Cardiac fibroblast (primary cell): ENCODE results near the gene EMILIN1.

Experiments used
- DNase-seq, 2 donors: peaks; one replicate each; pipeline versions ENCODE4 v3.0.0 to v3.0.0-alpha.2; 2010; ENCODE audit warnings: low read depth in 2 of 2
- H3K4me3 ChIP-seq, 2 donors: replicated peaks in 1 of 2; 1 replicate in 1 of 2; 2 replicates in 1 of 2; pipeline ENCODE4 v1.5.1; 2011; ENCODE audit warnings: low read depth in 2 of 2, low read length in 2 of 2, mild to moderate bottlenecking in 2 of 2, moderate library complexity in 1 of 2
- CTCF ChIP-seq: IDR thresholded peaks from one replicate; pipeline ENCODE4 v1.5.1; 2011; ENCODE audit warnings: low read depth, mild to moderate bottlenecking, low read length, inconsistent platforms

EMILIN1 gene

GRCh38 chr2:27069436-27069835, 9.0 kb upstream of the EMILIN1 start:
- peak overlapping the region; percentile 96 to 100 for H3K4me3 ChIP-seq
- TF ChIP-seq CTCF, result no peak
- no peak for DNase-seq

- DNase-seq, result no peak
- peak overlapping the region; percentile 96 to 100 for H3K4me3 ChIP-seq
- TF ChIP-seq CTCF, result no peak
These were observed 8.3 kb upstream of the EMILIN1 start for GRCh38 chr2:27069961-27070618.

GRCh38 chr2:27070653-27071276, 7.7 kb upstream of the EMILIN1 start:
- peak overlapping the region; percentile 96 to 100 for H3K4me3 ChIP-seq
- no peak for DNase-seq
- TF ChIP-seq CTCF, result no peak

GRCh38 chr2:27071277-27071989, 7.0 kb upstream of the EMILIN1 start, which contains the start of gene OST4:
TSS of gene OST4 (minus strand) at chr2:27071654.
- peak; percentile 92 to 95 for DNase-seq
- peak within 1 kb of the TSS; percentile 96 to 100 for H3K4me3 ChIP-seq
- no peak for TF ChIP-seq CTCF

GRCh38 chr2:27071990-27072830, 6.2 kb upstream of the EMILIN1 start:
- peak overlapping the region; percentile 54 to 57 for H3K4me3 ChIP-seq
- no peak for TF ChIP-seq CTCF
- DNase-seq, result peak; percentile 49 to 93

- H3K4me3 ChIP-seq, result no peak overlapping the region
- TF ChIP-seq CTCF, result no peak
These were observed 5.5 kb upstream of the EMILIN1 start for GRCh38 chr2:27072920-27073319.

More at GRCh38 chr2:27072920-27073319, 5.5 kb upstream of the EMILIN1 start:
- peak; percentile 60 to 65 for DNase-seq
